Measurements from ENCODE around the gene TEX2. TPM values are rescaled to one million over a fixed set of nuclear protein-coding genes. Genes with fewer than 3 reads are reported as not detected.

Gene TEX2
- total RNA-seq, 1 experiment from 2014 or later: 27.9 TPM

DNA sequence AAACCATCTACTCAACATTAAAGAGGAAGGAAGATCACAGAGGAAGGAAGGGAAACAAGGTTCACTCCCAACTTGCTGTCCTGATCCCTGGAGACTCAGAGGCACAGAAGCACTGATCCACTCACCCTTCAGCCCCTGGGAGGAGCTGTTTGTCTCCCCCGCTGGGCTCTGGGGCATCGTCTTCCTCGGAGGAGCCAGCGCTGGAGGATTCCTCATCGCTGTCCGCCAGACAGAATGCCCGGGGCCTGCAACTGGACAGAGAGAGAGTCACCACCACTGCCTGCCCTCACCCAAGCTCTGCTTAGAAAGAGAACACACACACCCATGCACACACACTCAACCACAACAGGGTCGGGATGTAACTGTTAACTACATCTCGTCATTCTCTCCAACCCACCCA, 108.3 kb downstream of the TEX2 start:
- TF ChIP-seq, protein P1, sequence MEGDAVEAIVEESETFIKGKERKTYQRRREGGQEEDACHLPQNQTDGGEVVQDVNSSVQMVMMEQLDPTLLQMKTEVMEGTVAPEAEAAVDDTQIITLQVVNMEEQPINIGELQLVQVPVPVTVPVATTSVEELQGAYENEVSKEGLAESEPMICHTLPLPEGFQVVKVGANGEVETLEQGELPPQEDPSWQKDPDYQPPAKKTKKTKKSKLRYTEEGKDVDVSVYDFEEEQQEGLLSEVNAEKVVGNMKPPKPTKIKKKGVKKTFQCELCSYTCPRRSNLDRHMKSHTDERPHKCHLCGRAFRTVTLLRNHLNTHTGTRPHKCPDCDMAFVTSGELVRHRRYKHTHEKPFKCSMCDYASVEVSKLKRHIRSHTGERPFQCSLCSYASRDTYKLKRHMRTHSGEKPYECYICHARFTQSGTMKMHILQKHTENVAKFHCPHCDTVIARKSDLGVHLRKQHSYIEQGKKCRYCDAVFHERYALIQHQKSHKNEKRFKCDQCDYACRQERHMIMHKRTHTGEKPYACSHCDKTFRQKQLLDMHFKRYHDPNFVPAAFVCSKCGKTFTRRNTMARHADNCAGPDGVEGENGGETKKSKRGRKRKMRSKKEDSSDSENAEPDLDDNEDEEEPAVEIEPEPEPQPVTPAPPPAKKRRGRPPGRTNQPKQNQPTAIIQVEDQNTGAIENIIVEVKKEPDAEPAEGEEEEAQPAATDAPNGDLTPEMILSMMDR (conservative IDR thresholded peaks at IDR 0.05): no peak
- no peak for TF ChIP-seq EZH2 (IDR thresholded peaks at IDR 0.05; ENCODE audit: low read depth)

DNA sequence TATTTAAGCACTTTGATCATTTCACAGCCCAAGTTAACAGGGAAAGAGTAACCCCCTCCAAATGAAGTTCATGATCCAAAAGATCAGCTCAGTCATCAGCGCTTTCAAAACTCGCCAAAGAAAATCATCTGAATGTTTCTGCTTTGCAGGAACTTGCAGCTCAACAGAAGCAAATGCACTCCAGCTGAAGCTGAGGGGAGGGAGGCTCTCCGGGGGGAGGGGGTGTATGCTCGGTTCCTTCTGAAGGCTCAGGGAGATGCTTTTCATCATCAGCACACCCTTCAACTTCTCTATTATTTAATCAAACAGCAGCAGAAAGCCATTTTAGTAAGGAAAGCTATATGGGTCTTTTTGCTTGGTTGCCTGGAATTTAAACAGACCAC, 108.8 kb downstream of the TEX2 start:
- no peak for TF ChIP-seq EZH2 (IDR thresholded peaks at IDR 0.05; ENCODE audit: low read depth)
- TF ChIP-seq, protein P1 (conservative IDR thresholded peaks at IDR 0.05): no peak
- H3K27ac ChIP-seq: no peak overlapping the region
- ChIA-PET POLR2A (ENCODE audit: unreplicated experiment) (interaction anchor here (0.6 kb wide), 1 partner anchor 752 kb away, joined by 4 read pairs; no protein-coding TSS in a partner anchor), CTCF (interaction anchor here (0.8 kb wide), 1 partner anchor 20 kb away, joined by 3 read pairs; no protein-coding TSS in a partner anchor)
- H3K9me3 ChIP-seq (ENCODE audit: insufficient read depth, low read depth): no peaks in the 10 kb centered on the region
- BruUV-seq (replicated peaks): no TSS peak
- H2AFZ ChIP-seq: no peak overlapping the region
- H3K27me3 ChIP-seq (ENCODE audit: insufficient read depth, low read depth): no peaks in the 10 kb centered on the region
- no peak overlapping the region for H3K4me2 ChIP-seq
- H3K79me2 ChIP-seq (ENCODE audit: low read depth): no peaks in the 10 kb centered on the region
- peaks cover 26% of the 10 kb centered on the region for H3F3A ChIP-seq (ENCODE audit: insufficient read depth, low read depth)
- intact Hi-C loops (cut with micrococcal nuclease; ENCODE audit: unreplicated experiment): no loop called here
- H3K4me3 ChIP-seq: no peak overlapping the region
- H3K36me3 ChIP-seq (ENCODE audit: low read depth): no peaks in the 10 kb centered on the region
- H4K20me1 ChIP-seq (ENCODE audit: insufficient read depth): no peaks in the 10 kb centered on the region
- no peaks in the 10 kb centered on the region for H3K9me2 ChIP-seq (ENCODE audit: insufficient read depth)
- H3K4me1 ChIP-seq (replicated peaks; ENCODE audit: insufficient read depth): peaks cover 17% of the 10 kb centered on the region
- no peak for DNase-seq

More for the DNA sequence above, 108.3 kb downstream of the TEX2 start:
- H2AFZ ChIP-seq: no peak overlapping the region
- peaks cover 21% of the 10 kb centered on the region for H3K4me1 ChIP-seq (replicated peaks; ENCODE audit: insufficient read depth)
- no peaks in the 10 kb centered on the region for H3K79me2 ChIP-seq (ENCODE audit: low read depth)
- ChIA-PET POLR2A (ENCODE audit: unreplicated experiment) (no interaction called here), CTCF (interaction anchor here (0.8 kb wide), 1 partner anchor 21 kb away, joined by 3 read pairs; no protein-coding TSS in a partner anchor)
- H3K9me2 ChIP-seq (ENCODE audit: insufficient read depth): no peaks in the 10 kb centered on the region
- no peak overlapping the region for H3K4me3 ChIP-seq
- H3K9me3 ChIP-seq (ENCODE audit: insufficient read depth, low read depth): no peaks in the 10 kb centered on the region
- peaks cover 22% of the 10 kb centered on the region for H3F3A ChIP-seq (ENCODE audit: insufficient read depth, low read depth)
- no peaks in the 10 kb centered on the region for H3K27me3 ChIP-seq (ENCODE audit: insufficient read depth, low read depth)
- H3K4me2 ChIP-seq: no peak overlapping the region
- DNase-seq: no peak
- intact Hi-C loops (cut with micrococcal nuclease; ENCODE audit: unreplicated experiment): no loop called here
- BruUV-seq (replicated peaks): no TSS peak
- no peak overlapping the region for H3K27ac ChIP-seq
- H4K20me1 ChIP-seq (ENCODE audit: insufficient read depth): no peaks in the 10 kb centered on the region
- no peaks in the 10 kb centered on the region for H3K36me3 ChIP-seq (ENCODE audit: low read depth)

DNA sequence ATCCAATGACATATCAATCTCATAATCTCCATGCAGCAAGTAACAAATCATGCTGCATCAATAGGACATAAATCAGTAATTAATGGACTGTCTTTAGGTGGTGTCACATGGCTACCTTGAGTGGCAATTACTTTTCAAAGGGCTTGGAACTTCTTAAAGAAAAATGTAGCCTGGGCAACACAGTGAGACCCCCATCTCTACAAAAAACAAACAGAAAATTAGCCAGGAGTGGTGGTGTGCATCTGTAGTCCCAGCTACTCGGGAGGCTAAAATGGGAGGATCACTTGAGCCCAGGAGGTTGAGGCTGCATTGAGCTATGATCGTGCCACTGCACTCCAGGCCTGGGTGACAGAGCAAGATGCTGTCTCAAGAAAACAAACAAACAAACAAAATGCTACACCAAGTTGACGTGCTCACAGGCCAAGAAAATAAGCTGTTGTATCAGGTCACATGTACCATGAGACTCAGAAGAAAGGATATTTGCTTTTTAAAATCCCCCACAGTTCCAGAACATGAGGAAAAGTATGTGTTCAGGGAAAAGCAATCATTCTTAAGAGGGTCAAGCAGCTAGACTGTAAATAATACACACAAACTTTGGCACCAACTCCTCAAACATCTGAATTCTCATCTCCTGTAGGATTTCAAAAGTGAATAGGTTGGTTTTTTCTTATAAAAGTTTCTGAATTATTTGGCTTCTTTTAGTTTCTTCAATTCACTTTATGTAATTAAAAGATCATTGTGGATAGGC, 109.3 kb downstream of the TEX2 start:
- intact Hi-C loops (cut with micrococcal nuclease; ENCODE audit: unreplicated experiment): no loop called here
- Histone ChIP-seq H3K27me3 (ENCODE audit: insufficient read depth, low read depth) (no peaks in the 10 kb centered on the region), H3K79me2 (ENCODE audit: low read depth) (no peaks in the 10 kb centered on the region), H3K4me3 (no peak overlapping the region), H3K9me3 (ENCODE audit: insufficient read depth, low read depth) (no peaks in the 10 kb centered on the region), H3F3A (ENCODE audit: insufficient read depth, low read depth) (peaks cover 31% of the 10 kb centered on the region), H3K36me3 (ENCODE audit: low read depth) (no peaks in the 10 kb centered on the region), H3K4me1 (replicated peaks; ENCODE audit: insufficient read depth) (peaks cover 11% of the 10 kb centered on the region), H2AFZ (no peak overlapping the region), H3K27ac (no peak overlapping the region), H3K4me2 (no peak overlapping the region), H4K20me1 (ENCODE audit: insufficient read depth) (no peaks in the 10 kb centered on the region), H3K9me2 (ENCODE audit: insufficient read depth) (no peaks in the 10 kb centered on the region)
- POLR2A ChIA-PET (ENCODE audit: unreplicated experiment): interaction anchor here (0.6 kb wide), 2 partner anchors 160 to 751 kb away, joined by 3 to 4 read pairs; no protein-coding TSS in a partner anchor
- BruUV-seq (replicated peaks): no TSS peak
- CTCF ChIA-PET: no interaction called here
- no peak for DNase-seq
- TF ChIP-seq EZH2 (IDR thresholded peaks at IDR 0.05; ENCODE audit: low read depth): no peak
- TF ChIP-seq, protein P1 (conservative IDR thresholded peaks at IDR 0.05): no peak

Measured in PC-9 (cell line).